Thoracic aorta (tissue), 2 donors: ENCODE results near the gene ACSS2. TPM values are rescaled to one million over a fixed set of nuclear protein-coding genes. Genes with fewer than 3 reads are reported as not detected.

Experiments used
- ATAC-seq: fragments of 150-250 bp; one replicate; pipeline ENCODE4 v1.8.0; 2017; ENCODE audit warnings: low read depth; ENCODE audit not compliant: insufficient number of reproducible peaks, low FRiP score
- DNase-seq: peaks from one replicate; pipeline ENCODE4 v3.0.0-alpha.2; 2020; ENCODE audit warnings: low spot score
- H3K27ac ChIP-seq, 2 donors: fragments of 200-600 bp; sonication (generic); 1 replicate in 1 of 2; 2 replicates in 1 of 2; pipeline ENCODE4 v1.5.1; 2016; ENCODE audit warnings: mild to moderate bottlenecking in 2 of 2, moderate library complexity in 2 of 2
- H3K27me3 ChIP-seq: fragments of 200-600 bp; sonication (generic); replicated peaks from 2 replicates; pipeline ENCODE4 v1.6.0; 2016; ENCODE audit warnings: mild to moderate bottlenecking; ENCODE audit not compliant: insufficient read depth
- H3K36me3 ChIP-seq: fragments of 200-600 bp; sonication (generic); one replicate; pipeline ENCODE4 v1.5.1; 2016
- H3K4me1 ChIP-seq, 2 donors: fragments of 200-600 bp; sonication (generic); 1 replicate in 1 of 2; 2 replicates in 1 of 2; pipeline versions ENCODE4 v1.5.1 to v1.6.0; 2016; ENCODE audit warnings: low read depth in 2 of 2, mild to moderate bottlenecking in 1 of 2; ENCODE audit not compliant: control insufficient read depth in 1 of 2
- H3K4me3 ChIP-seq: fragments of 200-600 bp; sonication (generic); 2 replicates; pipeline ENCODE4 v1.5.1; 2016; ENCODE audit warnings: mild to moderate bottlenecking
- H3K9me3 ChIP-seq: fragments of 200-600 bp; sonication (generic); 2 replicates; pipeline ENCODE4 v1.5.1; 2016
- CTCF ChIP-seq: fragments of 200-600 bp; sonication (generic); IDR thresholded peaks from one replicate; pipeline ENCODE4 v1.5.1; 2019; ENCODE audit warnings: antibody characterized with exemption
- total RNA-seq, 2 donors: library from RNA; depleted of rRNA; stranded (reverse); fragments of >200 nt; gene quantifications; one replicate each; pipeline versions ENCODE4 v1.1.0 to v1.2.3, GENCODE V29; 2016

The ACSS2 gene
- total RNA-seq, 2 donors from 2014 or later, result 65.9 to 95.4 TPM

- H3K9me3 ChIP-seq, result no peaks in the 10 kb centered on the region
- no peak for TF ChIP-seq CTCF
- peaks cover 0 to 19% of the 10 kb centered on the region in 2 donors for H3K4me1 ChIP-seq
- H3K27ac ChIP-seq, result no peak overlapping the region
- no peak for ATAC-seq
- H3K36me3 ChIP-seq, result no peaks in the 10 kb centered on the region
- H3K27me3 ChIP-seq, result no peaks in the 10 kb centered on the region
- DNase-seq, result no peak
- no peak overlapping the region for H3K4me3 ChIP-seq
Measured at GRCh38 chr20:34915749-34916455, 39.5 kb downstream of the ACSS2 start.

- no peak for TF ChIP-seq CTCF
- Histone ChIP-seq H3K27ac (no peak overlapping the region), H3K36me3 (no peaks in the 10 kb centered on the region), H3K4me3 (no peak overlapping the region), H3K4me1 (peaks cover 0 to 23% of the 10 kb centered on the region in 2 donors), H3K27me3 (no peaks in the 10 kb centered on the region), H3K9me3 (no peaks in the 10 kb centered on the region)
- no peak for DNase-seq
- ATAC-seq, result no peak
Measured at GRCh38 chr20:34916774-34917354, 40.5 kb downstream of the ACSS2 start.

DNA sequence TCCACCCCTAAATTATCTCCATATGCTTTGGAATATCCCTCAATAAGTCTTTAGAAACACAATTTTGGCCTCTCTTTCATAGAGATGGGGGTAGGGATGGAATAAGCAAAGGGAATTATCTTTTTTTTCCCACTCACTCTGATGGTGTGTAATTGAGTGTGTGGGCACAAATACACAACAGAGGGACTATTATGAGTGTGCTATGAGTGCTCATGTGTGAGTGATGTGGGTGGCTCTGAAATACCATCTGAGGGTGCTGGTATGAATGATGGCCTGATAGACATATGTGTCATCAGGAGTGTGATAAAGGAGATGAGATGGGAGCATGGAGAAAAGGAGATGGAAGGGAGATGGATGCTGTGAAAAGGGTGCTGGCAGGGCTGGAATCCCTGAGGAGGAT is 43.6 kb downstream of the ACSS2 start:
- peaks cover 9 to 27% of the 10 kb centered on the region in 2 donors for H3K4me1 ChIP-seq
- H3K9me3 ChIP-seq, result no peaks in the 10 kb centered on the region
- no peak overlapping the region for H3K27ac ChIP-seq
- no peak overlapping the region for H3K4me3 ChIP-seq
- no peak for TF ChIP-seq CTCF
- ATAC-seq (no peak), DNase-seq (no peak)
- no peaks in the 10 kb centered on the region for H3K27me3 ChIP-seq
- peaks cover 6% of the 10 kb centered on the region for H3K36me3 ChIP-seq

- no peaks in the 10 kb centered on the region for H3K9me3 ChIP-seq
- peaks cover 16% of the 10 kb centered on the region for H3K36me3 ChIP-seq
- peaks cover 9 to 19% of the 10 kb centered on the region in 2 donors for H3K4me1 ChIP-seq
- H3K4me3 ChIP-seq, result no peak overlapping the region
- H3K27me3 ChIP-seq, result no peaks in the 10 kb centered on the region
- ATAC-seq (no peak), DNase-seq (no peak)
- no peak for TF ChIP-seq CTCF
- H3K27ac ChIP-seq, result peak overlapping the region; percentile 51 to 61
Measured at GRCh38 chr20:34921436-34921835, 45.0 kb downstream of the ACSS2 start.

- TF ChIP-seq CTCF, result no peak
- ATAC-seq (peak; percentile 87), DNase-seq (peak; percentile 11)
- no peaks in the 10 kb centered on the region for H3K27me3 ChIP-seq
- peaks cover 24% of the 10 kb centered on the region for H3K36me3 ChIP-seq
- H3K4me3 ChIP-seq, result no peak overlapping the region
- H3K9me3 ChIP-seq, result no peaks in the 10 kb centered on the region
- peak overlapping the region; percentile 51 to 61 for H3K27ac ChIP-seq
- H3K4me1 ChIP-seq, result peaks cover 9 to 33% of the 10 kb centered on the region in 2 donors
Measured at GRCh38 chr20:34922654-34923381, 46.4 kb downstream of the ACSS2 start.
